Neuron (in vitro differentiated cells): ENCODE measurements around the gene GNE.
"Not testable (repeated sequence)": the region's sequence is repeated elsewhere in the genome, so short reads cannot be mapped to it uniquely, and the experiment has no call there.

ENCODE experiments used
- H2AFZ ChIP-seq: one replicate; pipeline ENCODE4 v1.6.1; 2013; ENCODE audit warnings: low read depth, mild to moderate bottlenecking, inconsistent platforms, low read length, moderate library complexity
- H3K27me3 ChIP-seq: one replicate; pipeline ENCODE4 v1.6.1; 2013; ENCODE audit warnings: low read length; ENCODE audit not compliant: insufficient read depth
- H3K36me3 ChIP-seq: one replicate; pipeline ENCODE4 v1.6.1; 2013; ENCODE audit warnings: low read length; ENCODE audit not compliant: insufficient read depth
- H3K4me1 ChIP-seq: one replicate; pipeline ENCODE4 v1.6.1; 2013; ENCODE audit warnings: low read length; ENCODE audit not compliant: insufficient read depth
- H3K4me3 ChIP-seq: 2 replicates; pipeline ENCODE4 v1.5.1; 2013; ENCODE audit warnings: mild to moderate bottlenecking, low read length, moderate library complexity
- H3K9me3 ChIP-seq: one replicate; pipeline ENCODE4 v1.6.1; 2013; ENCODE audit warnings: low read length

The GNE gene

DNA sequence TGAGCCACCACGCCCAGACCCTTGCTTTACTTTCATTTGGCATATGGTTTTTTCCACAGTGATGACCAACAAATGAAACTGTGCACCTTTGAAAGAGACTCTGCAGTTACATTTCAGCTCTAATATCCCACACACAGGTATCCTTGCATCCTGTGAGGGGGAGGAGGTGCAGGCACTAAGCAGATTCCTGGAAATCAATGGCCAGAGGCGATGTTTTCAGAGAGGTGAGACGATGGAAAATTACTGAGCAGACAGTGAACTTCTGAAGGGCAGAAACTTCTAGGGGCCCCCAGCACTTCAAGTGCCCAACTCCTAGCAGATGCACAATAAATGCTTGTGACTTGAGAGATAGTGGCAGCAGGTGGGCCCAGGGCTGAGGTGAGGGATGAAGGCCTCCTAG is 29.8 kb upstream of the GNE start:
- no peak overlapping the region for H2AFZ ChIP-seq
- H3K4me1 ChIP-seq = no peaks in the 10 kb centered on the region
- H3K9me3 ChIP-seq = no peaks in the 10 kb centered on the region
- no peak overlapping the region for H3K4me3 ChIP-seq
- H3K36me3 ChIP-seq = no peaks in the 10 kb centered on the region
- H3K27me3 ChIP-seq = no peaks in the 10 kb centered on the region

GRCh38 chr9:36286388-36286787 is 28.1 kb upstream of the GNE start:
- H3K36me3 ChIP-seq = no peaks in the 10 kb centered on the region
- no peaks in the 10 kb centered on the region for H3K9me3 ChIP-seq
- no peaks in the 10 kb centered on the region for H3K27me3 ChIP-seq

DNA sequence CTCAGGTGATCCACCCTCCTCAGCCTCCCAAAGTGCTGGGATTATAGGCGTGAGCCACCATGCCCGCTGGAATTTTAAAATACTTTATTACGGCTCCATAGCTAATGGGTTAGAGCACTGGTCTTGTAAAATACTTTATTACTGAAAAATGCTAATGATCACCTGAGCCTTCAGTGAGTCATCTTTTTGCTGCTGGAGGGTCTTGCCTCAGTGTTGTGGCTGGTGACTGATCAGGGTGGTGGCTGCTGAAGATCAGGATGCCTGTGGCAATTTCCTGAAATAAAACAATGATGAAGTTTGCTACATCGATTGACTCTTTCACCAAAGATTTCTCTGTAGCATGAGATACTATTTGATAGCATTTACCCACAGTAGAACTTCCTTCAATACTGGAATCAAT is 26.0 kb upstream of the GNE start:
- H3K4me3 ChIP-seq = no peak overlapping the region
- no peak overlapping the region for H2AFZ ChIP-seq
- no peaks in the 10 kb centered on the region for H3K4me1 ChIP-seq
- no peaks in the 10 kb centered on the region for H3K27me3 ChIP-seq
- H3K9me3 ChIP-seq = no peaks in the 10 kb centered on the region
- H3K36me3 ChIP-seq = no peaks in the 10 kb centered on the region

More at GRCh38 chr9:36286388-36286787, 28.1 kb upstream of the GNE start:
- H2AFZ ChIP-seq = no peak overlapping the region
- no peak overlapping the region for H3K4me3 ChIP-seq
- no peaks in the 10 kb centered on the region for H3K4me1 ChIP-seq

DNA sequence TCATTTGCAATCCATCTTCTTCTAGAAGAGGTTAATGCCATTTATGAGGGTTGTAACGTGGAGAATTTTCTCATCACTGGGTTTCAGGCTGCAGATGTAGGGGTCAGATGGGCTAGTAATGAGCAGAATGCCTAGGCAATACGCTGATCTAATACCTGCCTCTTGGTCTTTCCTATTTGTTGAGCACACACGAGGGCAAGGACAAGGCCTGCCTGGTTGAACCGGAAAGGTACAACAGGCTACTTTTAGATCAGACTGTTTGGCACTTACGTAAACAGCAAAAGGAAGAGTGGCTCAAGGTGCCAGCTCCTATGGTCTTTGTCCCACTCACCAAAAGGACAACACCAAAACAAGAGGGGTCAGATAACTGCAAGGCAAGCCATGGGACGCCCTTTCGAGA is 24.0 kb upstream of the GNE start:
- Histone ChIP-seq H3K9me3 (no peaks in the 10 kb centered on the region), H3K4me1 (no peaks in the 10 kb centered on the region), H3K27me3 (no peaks in the 10 kb centered on the region), H2AFZ (no peak overlapping the region), H3K36me3 (no peaks in the 10 kb centered on the region), H3K4me3 (no peak overlapping the region)

- Histone ChIP-seq H3K9me3 (no peaks in the 10 kb centered on the region), H2AFZ (no peak overlapping the region), H3K36me3 (no peaks in the 10 kb centered on the region), H3K4me3 (no peak overlapping the region), H3K4me1 (peaks cover 10% of the 10 kb centered on the region), H3K27me3 (no peaks in the 10 kb centered on the region)
These were observed 22.7 kb upstream of the GNE start for GRCh38 chr9:36280989-36281388.

DNA sequence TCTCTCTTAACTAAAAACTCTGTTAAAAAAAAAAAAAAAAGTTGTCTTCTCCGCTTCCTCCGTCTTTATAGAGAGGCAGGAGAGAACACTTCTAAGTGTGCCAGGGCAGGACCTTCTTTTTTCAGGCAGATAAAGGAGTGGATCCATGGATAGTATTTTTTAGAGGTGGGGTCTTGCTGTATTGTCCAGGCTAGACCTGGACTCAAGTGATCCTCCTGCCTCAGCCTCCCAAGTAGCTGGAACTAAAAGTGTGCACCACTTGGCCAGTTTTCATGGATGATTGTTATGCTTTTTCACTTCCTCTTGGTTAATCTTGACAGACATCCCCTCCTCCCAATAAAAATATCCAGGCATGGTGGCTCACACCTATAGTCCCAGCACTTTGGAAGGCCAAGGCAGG is 20.0 kb upstream of the GNE start:
- Histone ChIP-seq H3K4me1 (peaks cover 15% of the 10 kb centered on the region), H2AFZ (no peak overlapping the region), H3K27me3 (no peaks in the 10 kb centered on the region), H3K9me3 (no peaks in the 10 kb centered on the region), H3K36me3 (no peaks in the 10 kb centered on the region), H3K4me3 (no peak overlapping the region)

- no peak overlapping the region for H2AFZ ChIP-seq
- H3K4me1 ChIP-seq = peaks cover 15% of the 10 kb centered on the region
- no peak overlapping the region for H3K4me3 ChIP-seq
- H3K27me3 ChIP-seq = no peaks in the 10 kb centered on the region
- no peaks in the 10 kb centered on the region for H3K36me3 ChIP-seq
- H3K9me3 ChIP-seq = no peaks in the 10 kb centered on the region
These were observed 18.5 kb upstream of the GNE start for GRCh38 chr9:36276781-36277181.

- H3K4me3 ChIP-seq = no peak overlapping the region
- H3K9me3 ChIP-seq = no peaks in the 10 kb centered on the region
- peaks cover 15% of the 10 kb centered on the region for H3K4me1 ChIP-seq
- no peaks in the 10 kb centered on the region for H3K36me3 ChIP-seq
- H2AFZ ChIP-seq = no peak overlapping the region
- H3K27me3 ChIP-seq = no peaks in the 10 kb centered on the region
These were observed 18.0 kb upstream of the GNE start for GRCh38 chr9:36276254-36276653.

DNA sequence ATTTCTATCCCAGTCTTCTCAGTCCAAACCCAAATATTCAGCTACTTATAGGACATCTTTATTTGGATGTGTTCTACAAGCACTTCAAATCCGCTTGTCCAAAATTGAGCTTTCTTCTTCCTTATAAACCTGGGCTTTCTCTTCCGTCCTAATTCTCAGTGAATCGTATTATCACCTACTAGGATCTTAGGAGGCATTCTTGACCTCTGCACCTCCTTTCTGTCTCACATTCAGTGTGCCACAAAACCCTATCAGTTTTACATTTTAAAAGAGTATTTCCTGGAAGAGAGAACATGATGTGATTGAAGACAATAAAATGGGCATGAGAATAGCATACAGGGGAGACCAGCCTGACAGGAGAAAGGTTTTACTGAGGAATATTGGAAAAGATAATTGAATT is 16.8 kb upstream of the GNE start:
- Histone ChIP-seq H3K4me1 (peaks cover 15% of the 10 kb centered on the region), H3K4me3 (no peak overlapping the region), H2AFZ (no peak overlapping the region), H3K27me3 (no peaks in the 10 kb centered on the region), H3K36me3 (no peaks in the 10 kb centered on the region), H3K9me3 (no peaks in the 10 kb centered on the region)

GRCh38 chr9:36273354-36273753 is 15.1 kb upstream of the GNE start:
- H3K36me3 ChIP-seq, H2AFZ ChIP-seq, H3K27me3 ChIP-seq, H3K9me3 ChIP-seq, H3K4me3 ChIP-seq: not testable (repeated sequence)
- H3K4me1 ChIP-seq = peaks cover 15% of the 10 kb centered on the region

GRCh38 chr9:36268007-36268427 is 9.8 kb upstream of the GNE start:
- Histone ChIP-seq H3K4me1 (no peaks in the 10 kb centered on the region), H3K27me3 (no peaks in the 10 kb centered on the region), H3K36me3 (no peaks in the 10 kb centered on the region), H3K4me3 (no peak overlapping the region), H2AFZ (no peak overlapping the region), H3K9me3 (no peaks in the 10 kb centered on the region)

DNA sequence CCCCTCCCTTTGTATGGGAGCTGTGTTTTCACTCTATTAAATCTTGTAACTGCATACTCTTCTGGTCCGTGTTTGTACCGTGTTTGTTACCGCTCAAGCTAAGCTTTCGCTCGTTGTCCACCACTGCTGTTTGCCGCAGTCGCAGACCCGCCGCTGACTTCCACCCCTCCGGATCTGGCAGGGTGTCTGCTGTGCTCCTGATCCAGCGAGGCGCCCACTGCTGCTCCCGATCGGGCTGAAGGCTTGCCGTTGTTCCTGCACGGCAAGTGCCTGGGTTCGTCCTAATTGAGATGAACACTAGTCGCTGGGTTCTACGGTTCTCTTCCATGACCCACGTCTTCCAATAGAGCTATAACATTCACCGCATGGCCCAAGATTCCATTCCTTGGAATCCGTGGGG is 6.6 kb upstream of the GNE start:
- H3K4me3 ChIP-seq = no peak overlapping the region
- H2AFZ ChIP-seq = no peak overlapping the region
- H3K9me3 ChIP-seq = no peaks in the 10 kb centered on the region
- H3K36me3 ChIP-seq = no peaks in the 10 kb centered on the region
- H3K27me3 ChIP-seq = no peaks in the 10 kb centered on the region
- H3K4me1 ChIP-seq = no peaks in the 10 kb centered on the region

DNA sequence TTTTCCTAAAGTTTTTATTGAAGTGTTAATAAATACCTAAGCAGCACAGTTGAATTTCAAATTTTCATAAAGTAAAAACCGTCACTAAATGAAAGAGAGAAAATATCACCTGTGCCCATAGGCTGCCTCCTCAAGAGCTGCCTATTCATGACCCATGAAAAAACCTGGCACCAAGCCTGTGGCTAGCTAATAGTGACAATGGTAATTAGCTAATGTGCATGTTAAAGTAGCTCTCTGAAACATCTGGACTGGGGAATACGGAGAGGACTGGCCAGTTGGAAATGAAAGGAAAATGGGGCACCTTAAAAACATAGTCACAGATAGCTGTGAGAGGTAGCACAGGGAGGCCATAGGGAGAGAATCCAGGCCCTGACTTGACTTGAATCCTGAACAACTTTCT is 5.4 kb upstream of the GNE start:
- H2AFZ ChIP-seq = no peak overlapping the region
- H3K36me3 ChIP-seq = no peaks in the 10 kb centered on the region
- H3K4me3 ChIP-seq = no peak overlapping the region
- no peaks in the 10 kb centered on the region for H3K27me3 ChIP-seq
- no peaks in the 10 kb centered on the region for H3K4me1 ChIP-seq
- H3K9me3 ChIP-seq = no peaks in the 10 kb centered on the region

GRCh38 chr9:36258996-36259533 is 817 bp upstream of the GNE start:
- Histone ChIP-seq H3K36me3 (no peaks in the 10 kb centered on the region), H3K27me3 (no peaks in the 10 kb centered on the region), H3K4me3 (peak overlapping the region; percentile 85), H3K4me1 (peaks cover 3% of the 10 kb centered on the region), H3K9me3 (no peaks in the 10 kb centered on the region), H2AFZ (peak overlapping the region; percentile 58)
